ENCODE measurements around the gene TRPV3. TPM values are rescaled to one million over a fixed set of nuclear protein-coding genes. Genes with fewer than 3 reads are reported as not detected.
"Not testable (repeated sequence)": the region's sequence is repeated elsewhere in the genome, so short reads cannot be mapped to it uniquely, and the experiment has no call there.

Gene TRPV3
- total RNA-seq (2014; rRNA removed; shearing (Covaris generic)) = 0.42 and 0.97 TPM in 2 replicates

DNA sequence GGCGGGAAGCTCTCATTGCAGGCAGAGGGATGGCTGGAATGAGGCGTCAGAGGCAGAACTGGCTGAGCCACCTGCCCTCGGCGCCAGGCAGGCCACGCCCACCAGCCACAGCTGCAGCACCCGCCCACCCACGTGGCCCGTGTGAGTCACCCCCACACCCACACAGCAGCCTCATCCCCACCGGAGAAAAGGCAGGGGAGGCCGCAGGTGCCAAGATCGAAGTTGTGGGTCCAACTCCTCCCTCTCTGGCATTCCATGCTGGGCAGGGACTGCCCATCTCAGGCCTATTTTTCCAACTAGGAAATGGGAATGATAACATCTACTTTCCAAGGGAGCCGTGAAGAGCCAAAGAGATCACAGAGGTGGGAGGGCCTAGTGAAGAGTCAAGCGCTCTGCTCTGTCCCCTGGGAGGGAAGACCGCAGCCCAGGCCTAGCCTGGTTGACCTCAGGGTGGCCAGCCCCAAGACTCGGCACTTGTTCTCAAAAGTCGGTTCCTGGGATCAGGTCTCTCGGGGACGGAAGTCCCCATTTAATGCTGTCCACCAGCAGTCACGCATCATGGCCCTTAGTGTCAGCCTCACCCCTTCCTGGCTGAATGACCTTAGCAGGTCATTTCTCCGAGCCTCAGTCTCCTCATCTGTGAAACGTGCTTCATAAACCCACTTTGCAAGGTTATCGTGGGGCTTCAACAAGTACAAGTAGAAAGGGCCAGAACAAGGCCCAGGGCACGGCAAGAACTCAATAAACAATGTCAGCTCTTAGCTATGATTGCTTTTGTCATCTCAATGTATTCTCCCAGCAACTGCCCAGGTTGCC is at the start of gene TRPV3:
TRPV3 (minus strand) TSS at position 45 of the 816 bp plus-strand sequence. CDS start 2,962 bp downstream, outside the sequence.
- DNase-seq (ENCODE audit: low read depth) = peak; percentile 86

DNA sequence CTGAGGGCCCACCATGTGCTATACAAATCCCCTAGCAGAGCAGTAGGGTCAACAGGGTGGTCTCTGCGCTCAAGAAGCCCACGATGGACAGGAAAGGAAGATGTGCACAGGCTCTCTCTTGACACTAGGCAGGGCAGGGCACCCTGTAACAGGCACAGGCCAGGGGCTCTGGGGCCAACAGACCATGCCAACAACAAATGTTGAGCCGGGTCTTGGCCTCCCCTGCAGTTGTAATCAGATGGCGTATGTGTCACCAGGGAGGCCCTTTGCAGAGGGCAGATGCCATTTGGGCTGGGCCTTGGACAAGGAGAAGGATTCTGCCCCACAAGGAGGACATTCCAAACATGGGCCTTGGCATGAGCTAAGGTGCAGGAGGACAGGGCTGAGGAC is 46.3 kb upstream of the TRPV3 start:
- DNase-seq (ENCODE audit: low read depth) = no peak

DNA sequence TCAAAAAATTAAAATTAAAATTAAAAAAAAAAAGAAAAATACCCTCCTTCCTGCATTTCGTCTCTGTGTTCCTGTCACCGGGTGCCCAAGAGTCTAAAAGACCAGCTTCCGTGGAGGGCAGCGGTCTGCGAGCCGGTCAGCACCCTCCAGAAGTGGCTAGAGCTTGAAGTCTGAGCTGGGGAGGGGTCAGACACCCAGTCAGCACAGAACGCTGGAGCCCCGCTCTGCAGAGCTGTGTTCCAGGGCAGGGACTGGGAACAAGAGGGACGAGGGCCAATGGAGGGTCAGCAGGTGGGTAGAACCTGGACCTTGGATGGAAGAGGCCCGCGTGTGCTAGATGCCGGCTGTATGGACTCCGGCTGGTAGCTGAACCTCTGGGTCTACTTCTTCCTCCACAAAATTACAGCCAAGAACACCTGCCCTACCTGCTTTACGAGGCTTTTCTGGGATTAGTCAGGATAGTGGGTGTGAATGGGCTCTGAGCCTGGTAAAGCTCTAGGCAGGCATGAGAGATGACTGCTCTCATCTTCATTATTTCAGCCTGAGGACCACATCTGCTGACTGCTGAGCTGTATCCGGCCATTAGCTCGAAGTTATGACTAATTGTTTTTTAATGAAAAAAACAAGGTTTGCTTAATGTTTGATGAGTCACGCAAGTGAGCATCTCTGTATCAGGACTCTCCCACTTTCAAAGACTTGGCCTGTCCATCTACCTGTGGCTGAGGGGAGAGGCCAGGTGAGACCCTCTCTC is 45.7 kb upstream of the TRPV3 start:
- DNase-seq (ENCODE audit: low read depth) = peak; percentile 62

DNA sequence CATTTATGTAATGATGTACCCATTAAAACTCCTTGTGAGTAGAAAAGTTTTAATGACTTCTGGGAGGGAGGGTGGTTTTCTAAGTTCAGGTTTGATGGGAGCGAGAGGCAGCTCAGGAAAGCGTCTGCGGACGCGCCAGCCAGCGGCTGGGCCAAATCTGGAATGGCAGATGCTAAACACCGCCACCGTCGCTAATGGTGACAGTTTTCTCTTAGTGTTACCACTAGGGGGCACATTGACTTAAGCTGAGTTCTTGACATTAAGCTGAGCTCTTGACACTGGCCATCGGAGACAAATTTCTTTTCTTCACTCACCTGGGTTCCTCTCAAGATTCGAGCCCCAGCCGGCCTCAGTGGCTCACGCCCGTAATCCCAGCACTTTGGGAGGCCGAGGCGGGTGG is 44.9 kb upstream of the TRPV3 start:
- DNase-seq (ENCODE audit: low read depth) = peak; percentile 27

DNA sequence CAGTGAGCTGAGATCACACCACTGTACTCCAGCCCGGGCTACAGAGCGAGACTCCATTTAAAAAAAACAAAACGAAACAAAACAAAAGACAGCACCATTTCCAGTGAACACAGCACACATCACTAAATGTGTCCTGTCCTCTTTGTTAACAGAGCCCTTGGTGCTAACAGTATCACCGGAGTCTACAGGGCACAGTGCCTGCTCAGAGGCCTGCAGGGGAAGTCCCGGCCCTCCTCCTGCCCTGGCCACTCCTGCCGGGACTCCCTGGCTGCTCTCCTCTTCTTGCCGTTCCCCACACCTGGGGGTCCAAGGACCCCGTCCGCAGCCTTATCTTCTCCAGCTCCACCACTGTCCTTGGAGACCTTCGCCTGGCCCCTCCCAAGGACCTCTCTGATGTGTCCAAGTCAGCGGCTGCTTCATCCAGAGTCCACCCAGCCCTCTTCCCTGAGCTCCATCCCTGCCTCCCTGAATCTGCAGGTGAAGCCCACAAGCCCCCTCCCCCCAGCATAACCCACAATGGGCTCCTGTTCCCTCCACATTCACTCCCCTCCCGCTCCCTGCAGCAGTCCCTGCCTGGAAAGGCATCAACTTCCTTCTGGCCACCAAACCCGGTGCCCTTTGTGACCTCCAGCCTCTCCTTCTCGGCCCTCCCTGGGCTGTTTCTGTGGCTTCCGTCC is 43.1 kb upstream of the TRPV3 start:
- no peak for DNase-seq (ENCODE audit: low read depth)

DNA sequence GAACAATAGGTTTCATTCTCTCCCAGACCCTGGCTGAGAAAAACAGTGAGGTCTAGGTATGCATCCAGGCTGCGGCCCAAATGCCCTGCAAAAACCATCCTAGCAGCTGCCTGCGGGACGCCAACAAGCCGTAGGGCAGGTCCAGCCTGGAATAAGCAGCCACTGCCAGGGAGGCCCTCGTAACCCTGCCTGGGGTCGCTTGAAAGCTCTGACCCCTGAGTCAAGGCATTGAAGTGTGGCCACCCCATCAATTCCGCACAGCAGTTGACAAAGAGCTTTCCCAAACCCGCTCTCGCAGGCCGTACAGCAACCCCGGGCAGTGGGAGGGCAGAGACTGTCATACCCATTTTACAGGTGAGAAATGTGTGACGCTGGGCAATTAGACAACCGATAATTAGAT is 40.5 kb upstream of the TRPV3 start:
- DNase-seq (ENCODE audit: low read depth) = no peak

DNA sequence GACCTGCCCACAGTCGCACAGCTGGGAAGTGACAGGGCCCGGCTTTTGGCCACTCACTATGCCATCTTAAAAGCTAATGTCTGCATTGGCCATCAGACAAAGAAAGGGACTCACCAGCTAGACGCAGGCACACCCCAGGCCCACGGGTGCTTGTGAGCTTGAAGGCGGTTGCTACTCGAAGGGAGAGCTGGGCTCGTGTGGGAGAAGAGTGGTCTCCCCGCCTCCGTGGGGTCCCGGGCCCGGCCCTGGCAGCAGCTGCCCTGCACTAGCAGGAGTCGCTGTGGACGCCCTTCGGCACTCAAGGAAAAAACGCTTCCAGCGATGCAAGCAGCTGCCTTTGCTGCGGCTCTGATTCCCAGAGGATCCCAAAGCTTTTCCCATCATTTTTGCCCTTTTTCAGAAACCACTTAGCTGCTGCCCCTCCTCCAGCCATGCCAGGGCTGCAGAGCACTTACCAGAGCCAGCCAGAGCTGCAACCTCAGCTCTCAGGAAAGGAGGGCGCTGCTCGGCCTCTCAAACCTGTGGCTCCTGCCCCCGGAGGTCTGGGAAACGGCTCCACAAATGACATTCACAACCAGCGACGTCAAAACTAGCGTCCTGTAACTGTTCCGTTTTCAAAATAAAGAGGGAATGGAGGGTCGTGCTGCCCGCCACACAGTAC is 39.3 kb upstream of the TRPV3 start:
- DNase-seq (ENCODE audit: low read depth) = no peak

DNA sequence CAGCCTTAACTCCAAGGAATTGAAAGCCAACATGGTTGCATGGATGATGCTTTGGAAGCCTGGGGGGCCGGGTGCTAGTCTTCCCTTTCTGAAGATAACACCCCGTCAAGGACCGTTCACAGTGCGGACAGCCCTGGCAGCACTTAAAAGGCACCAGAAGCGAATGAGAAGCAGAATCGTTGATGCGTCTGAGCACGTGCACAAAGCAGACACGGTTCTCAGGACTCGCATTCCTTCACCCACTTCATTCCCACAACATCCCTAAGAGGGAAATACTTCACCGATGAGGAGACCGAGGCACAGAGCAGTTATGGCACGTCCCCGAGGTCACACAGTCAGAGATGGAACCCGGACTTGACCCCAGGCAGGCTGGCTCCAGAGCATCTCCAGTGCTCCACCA is 37.4 kb upstream of the TRPV3 start:
- DNase-seq (ENCODE audit: low read depth) = peak; percentile 78

DNA sequence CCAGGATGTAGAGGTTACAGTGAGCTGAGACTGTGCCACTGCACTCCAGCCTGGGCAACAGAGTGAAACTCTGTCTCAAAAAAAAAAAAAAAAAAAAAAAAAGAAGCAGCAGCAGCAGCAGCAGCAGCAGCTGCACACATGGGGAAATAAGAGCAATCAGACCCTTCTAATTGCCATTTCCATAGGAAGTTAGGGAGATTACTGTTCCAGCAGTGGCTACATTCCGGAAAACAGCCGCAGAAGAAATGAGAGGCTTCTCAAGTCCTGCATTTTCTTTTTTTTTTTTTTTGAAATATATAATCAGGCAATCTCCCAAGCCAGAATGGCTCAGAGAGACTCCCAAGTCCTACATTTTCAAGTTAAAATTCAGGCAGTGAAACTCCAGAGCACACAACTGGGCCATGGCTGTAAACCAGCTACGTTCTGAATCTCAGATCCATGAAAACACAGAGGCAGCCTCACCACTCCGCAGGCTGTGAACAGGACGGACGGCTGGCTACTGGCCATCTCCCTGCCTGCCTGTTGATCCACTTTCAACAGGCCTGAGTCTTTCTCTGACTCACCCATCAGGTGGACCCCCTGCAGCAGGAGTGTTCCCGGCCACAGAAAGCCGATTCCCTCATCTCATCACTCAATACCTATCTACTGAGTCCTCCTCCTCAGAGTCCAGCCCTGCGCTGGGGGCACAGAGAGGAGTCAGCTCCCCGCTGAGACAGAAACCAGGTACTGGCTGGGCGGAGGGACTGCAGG is 36.6 kb upstream of the TRPV3 start:
- DNase-seq (ENCODE audit: low read depth) = peak; percentile 97

DNA sequence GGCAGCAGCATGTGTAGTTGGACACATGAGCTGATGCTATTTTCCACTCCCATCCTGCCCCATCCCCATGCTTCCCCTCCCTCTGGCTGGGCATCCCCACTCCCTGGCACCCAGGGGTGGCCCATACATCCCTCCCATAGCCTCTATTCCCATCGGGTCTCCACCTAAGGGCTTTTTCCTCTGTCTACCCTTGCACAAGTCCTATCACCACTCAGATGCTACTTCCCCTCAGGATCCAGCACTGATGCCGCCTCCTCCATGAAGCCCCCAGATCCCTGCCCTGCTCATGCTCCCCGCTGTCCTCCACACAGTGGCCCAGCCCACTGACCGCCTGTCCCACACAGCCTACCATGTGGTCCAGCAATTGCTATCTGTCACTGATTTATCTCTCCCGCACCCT is 35.8 kb upstream of the TRPV3 start:
- DNase-seq (ENCODE audit: low read depth) = no peak

DNA sequence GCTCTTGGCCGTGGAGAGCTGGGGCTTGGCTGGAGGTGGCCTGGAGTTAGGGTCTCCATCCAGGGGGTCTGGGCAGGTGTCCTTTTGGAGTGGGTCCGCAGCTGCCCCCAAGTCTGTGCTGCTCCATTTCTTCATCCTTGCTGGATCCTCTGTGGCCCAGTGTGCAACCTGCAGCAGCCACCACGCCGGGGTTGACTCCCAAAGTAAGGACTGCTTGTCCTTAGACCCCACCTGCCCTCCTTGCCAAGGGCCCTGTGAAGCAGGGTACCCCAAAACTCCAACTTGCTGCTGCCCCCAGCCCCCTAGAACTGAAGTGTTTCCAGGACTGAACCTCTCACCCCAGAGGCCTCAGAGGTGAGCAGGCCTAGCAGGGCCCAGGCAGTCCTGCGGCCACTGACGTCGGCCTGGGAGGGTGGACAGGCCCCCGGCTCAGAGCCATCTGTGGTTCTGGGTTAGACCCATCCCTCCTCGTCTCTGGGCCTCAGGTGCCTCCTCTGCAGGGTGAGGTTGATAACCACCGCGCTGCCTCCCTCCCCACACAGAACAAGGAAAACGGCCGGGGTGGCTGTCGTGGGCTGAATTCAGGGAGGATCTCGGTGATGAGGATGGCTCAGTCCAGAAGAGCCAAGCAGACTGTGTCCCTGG is 34.7 kb upstream of the TRPV3 start:
- no peak for DNase-seq (ENCODE audit: low read depth)

DNA sequence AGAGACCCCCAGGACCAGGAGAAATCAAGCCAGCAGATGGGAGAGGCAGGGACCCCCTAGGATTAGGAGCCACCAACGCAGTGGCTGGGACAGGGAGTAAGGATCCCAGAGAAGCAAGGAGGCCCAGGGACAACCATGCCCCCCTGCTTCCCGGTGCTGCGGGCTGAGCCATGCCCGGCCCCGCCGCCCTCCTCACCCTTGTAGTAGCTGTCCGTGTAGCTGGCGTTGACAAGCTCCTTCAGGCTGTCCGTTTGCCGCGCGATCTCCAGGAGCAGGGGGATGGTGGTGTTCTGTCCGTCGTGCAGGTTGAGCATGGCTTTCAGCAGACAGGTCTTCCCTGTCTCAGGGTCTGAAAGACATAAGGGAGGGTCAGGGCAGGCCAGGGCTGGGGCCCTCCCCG is 33.2 kb upstream of the TRPV3 start:
- DNase-seq (ENCODE audit: low read depth) = no peak

DNA sequence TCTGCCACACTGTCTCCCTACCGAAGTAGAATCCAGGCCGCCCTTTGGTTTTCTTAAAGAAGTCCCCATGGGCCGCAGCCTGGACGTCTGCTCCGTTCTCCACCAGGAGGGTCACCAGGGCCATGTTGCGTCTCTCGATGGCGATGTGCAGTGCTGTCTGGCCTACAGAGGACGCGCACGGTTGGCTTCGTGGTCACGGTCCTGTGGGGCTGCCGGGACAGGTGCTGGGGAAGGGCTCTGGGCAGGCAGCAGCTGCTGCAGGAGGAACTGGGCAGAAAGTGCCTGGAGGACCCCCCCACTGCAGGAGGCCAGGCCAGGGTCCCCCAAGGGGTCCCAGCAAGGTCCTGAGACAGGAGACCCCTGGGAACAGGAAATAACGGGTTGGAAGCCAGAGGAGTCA is 32.6 kb upstream of the TRPV3 start:
- DNase-seq (ENCODE audit: low read depth) = no peak

DNA sequence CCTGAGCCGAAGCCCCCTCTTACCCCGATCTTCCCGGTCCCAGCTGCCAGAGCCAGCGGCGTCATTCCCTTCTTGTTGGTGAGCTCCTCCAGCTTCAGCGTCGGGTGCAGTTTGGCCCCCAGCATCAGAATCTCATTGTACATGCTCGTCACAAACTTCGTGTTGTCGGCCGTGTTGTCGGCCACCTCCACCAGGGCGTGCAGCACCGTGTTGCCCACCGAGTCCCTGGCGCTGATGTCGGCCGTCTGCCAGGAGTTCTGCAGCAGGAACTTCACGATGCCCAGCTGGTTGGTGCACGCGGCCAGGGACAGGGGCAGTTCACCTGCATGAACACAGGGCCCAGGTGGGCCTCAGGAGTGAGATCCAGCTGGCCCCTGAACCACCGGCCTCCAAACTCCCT is 32.2 kb upstream of the TRPV3 start:
- no peak for DNase-seq (ENCODE audit: low read depth)

DNA sequence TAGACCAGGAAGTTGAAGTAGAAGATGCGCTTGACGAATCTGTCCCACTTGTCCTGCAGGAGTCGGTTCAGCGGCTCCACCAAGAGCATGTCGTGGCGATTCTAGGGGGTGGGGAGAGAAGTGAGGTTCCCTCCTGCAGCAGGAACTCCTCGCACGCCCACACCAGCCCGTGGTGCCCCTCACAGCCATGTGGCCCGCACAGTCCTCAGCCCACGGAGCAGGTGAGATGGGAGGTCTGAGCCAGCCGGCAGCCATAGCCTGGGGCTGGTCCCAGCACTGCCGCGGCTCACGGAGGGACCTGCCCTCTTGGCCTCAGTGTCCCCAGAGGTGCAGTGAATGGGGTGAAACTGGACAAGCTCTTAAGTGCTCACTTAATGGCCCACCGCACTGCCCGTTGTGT is 28.2 kb upstream of the TRPV3 start:
- no peak for DNase-seq (ENCODE audit: low read depth)

DNA sequence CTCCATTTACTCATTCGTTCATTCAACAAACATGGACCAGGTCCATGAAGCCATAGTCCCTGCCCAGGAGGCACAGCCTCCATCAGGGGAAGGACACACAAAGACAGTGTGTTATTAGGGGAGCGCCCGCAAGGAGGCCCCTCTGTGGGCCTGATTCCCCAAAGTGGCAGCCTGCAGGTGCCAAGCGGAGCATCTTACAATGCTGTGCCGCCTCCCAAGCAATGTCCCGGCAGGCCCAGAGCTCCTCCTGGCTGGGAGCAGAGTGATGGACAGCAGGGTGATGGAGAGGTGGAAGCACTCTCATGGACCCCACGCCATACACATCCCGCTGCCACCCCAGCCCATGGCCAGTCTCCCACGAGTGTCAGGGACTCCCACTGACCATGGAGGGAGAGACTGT is 25.8 kb upstream of the TRPV3 start:
- no peak for DNase-seq (ENCODE audit: low read depth)

DNA sequence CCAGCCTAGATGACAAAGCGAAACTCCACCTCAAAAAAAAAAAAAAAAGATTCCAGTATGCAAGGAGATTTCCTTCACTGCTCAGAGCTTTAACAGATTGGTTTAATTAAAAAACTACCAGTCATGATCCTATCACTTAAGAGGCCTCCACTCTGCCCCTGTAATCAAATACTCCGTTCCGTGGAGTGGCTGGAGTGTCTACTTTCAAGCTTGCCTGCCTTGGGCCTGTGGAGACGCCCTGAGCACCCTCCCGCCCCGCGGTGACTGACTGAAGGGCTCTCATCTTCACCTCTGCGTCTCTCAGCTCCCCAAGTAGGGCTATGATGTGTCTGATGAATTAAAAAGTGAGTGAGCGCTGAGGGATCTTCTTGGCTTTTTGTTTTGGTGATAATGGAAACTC is 25.3 kb upstream of the TRPV3 start:
- DNase-seq (ENCODE audit: low read depth) = no peak

DNA sequence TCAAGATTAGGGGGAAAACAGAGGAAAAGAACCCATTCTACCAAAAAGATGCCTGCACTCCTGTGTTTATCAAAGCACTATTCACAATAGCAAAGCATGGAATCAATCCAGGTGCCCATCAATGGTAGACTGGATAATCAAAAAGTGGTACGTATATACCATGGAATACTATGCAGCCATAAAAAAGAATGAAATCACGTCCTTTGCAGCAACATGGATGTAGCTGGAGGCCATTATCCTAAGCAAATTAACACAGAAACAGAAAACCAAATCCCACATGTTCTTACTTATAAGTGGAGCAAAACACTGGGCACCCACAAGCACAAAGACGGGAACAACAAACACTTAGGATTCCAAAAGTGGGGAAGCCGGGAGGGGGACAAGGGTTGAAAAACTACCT is 21.1 kb upstream of the TRPV3 start:
- DNase-seq (ENCODE audit: low read depth) = not testable (repeated sequence)

DNA sequence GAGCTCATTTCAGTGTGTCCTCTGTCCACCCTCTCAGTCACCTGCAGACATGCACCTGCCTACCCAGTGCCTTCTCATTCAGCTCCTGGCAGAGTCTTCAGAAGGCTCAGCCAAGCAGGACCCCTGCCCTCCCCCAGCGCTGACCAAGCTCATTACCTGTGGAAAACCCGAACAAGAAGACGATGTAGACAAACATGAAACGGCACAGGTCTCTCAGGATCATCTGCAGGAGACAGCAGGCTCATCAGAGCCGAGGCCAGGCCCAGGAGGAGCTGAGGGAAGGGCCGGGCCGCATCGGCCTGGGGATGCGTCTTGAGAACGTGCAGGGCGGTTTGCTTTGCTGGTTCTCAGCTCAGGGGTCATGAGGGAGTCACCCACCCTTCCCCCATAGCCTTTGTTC is 19.4 kb upstream of the TRPV3 start:
- no peak for DNase-seq (ENCODE audit: low read depth)

DNA sequence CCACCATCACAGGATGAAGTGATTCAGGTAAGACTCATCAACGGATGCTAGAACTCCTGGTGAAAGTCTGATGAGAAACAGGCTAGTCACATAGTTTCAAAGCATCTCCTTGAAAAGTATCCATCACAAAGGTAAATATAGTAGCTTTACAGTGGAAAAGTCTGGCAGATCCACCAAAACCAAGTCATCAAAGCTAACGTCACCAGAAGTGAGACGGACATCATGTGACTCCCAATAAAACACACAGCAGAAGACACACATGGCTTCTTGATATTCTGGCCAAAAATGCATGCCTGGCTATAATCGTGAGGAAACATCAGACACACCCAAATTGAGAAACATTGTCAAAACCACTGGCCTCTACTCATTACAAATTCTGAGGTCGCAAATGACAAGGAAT is 17.9 kb upstream of the TRPV3 start:
- peak; percentile 32 for DNase-seq (ENCODE audit: low read depth)

DNA sequence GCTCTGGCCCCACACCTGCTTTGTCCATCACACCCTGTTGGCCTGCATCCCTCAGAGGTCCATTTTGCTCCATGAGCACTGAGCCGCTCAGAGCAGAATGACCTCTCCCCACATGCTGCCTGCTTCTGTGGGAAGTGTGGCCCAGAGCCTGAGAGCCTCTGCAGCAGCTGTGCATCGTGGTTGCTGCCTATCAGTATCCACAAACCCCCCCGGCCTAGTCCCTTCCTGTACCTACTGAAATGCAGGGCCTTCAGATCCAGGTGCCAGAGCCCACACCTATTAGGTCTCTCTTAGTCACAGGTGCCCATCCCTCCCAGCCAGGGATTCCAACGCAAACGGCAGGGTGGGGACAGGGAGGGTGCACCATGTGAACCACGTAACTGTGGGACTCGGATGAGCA is 16.6 kb upstream of the TRPV3 start:
- no peak for DNase-seq (ENCODE audit: low read depth)

Measured in Daoy (cell line).